Glomerular visceral epithelial cell (primary cell): Measurements from ENCODE around the gene HDAC9.
"Not testable (repeated sequence)": the region's sequence is repeated elsewhere in the genome, so short reads cannot be mapped to it uniquely, and the experiment has no call there.

Experiments used
- DNase-seq: peaks from one replicate; pipeline ENCODE4 v3.0.0-alpha.2; 2016; ENCODE audit errors: extremely low spot score

HDAC9 gene

DNA sequence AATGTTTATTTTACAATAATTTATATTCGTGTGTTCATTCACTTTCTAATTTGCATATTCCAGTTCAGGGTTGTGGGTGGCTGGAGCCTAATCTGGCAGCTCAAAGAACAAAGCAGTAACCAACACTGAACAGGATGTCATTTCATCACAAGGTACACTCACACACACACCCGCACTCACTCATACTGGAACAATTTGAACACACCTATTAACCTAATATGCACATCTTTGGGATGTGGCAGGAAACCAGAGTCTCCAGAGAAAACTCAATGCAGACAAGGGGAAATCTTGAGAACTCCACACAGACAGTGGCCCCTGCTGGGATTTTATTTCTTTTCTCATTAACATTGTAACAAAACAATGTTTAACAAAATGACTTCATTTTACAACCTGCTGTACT, 524.5 kb downstream of the HDAC9 start:
- DNase-seq = no peak

DNA sequence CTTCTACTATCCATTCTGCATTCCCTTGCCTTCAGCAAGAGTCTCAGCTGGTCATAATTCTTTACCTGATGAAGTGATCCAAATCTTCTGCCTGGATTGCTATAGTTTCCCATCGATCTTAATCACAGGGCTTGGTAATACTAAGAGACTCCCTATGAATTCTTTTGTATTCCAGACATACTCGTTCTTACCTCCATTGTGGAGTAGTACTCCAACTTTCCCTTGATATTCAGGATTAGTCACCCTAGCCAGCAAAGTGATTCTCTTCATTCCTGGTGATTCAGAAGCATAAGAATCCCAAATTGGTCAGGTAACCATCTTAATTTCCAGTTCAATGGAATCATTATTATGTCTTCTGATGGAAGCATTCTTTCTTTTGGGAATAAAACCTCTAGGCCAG, 525.2 kb downstream of the HDAC9 start:
- DNase-seq = peak; percentile 36

DNA sequence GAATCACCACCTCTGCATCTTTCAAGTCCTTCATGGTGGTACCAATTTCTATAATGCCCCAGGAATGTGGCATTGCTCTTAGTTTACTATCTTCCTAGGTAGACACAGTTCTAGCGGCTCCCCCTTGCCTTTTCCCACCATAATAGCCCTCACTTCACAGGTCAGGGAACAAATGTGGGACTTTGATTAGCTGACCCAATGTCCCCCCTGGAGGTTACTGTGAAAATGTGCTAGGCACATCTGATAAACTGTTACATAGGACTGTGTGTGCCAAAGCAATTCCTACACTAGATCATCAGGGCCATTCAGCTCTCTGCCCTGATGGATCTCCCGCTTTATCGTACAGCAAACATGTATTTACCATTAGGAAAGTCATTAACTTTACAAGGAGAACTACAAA, 527.9 kb downstream of the HDAC9 start:
- no peak for DNase-seq

DNA sequence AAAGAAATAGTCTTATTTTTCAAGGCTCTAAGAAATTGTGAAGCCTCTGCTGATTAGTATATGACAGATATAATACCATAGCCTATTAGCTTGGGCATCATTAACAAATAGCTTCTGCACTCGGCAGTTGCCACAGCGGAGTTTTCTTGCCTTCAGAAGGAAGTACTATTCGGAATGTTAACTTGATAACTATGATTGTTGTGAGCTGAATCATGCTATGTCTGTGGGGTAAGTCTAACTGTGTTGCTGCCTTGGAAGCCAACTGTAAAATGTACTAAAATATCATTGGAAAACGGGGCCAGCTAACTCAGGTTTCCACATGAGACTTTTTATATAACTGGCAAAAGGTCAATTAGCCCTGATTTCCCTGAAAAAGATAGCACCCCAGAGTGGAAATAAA, 528.7 kb downstream of the HDAC9 start:
- DNase-seq = peak; percentile 22

DNA sequence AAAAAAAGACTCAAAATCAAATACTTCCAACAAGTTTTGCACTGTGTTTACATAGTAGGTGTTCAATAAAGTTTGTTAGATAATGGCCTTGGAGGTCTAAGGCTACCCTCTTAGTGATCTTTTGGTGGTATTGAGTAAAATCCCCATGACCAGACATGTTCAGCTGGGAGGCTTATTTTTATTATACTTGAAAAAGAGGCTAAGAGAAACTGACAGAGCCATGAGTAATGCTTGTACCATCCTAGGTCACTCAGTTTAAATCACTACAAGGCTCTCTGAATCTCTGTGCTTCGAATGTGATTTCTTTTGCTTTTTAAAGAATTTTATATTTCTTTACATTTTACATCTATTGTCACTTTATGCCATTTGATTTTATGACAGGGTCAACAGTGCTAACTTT, 531.3 kb downstream of the HDAC9 start:
- DNase-seq = no peak

DNA sequence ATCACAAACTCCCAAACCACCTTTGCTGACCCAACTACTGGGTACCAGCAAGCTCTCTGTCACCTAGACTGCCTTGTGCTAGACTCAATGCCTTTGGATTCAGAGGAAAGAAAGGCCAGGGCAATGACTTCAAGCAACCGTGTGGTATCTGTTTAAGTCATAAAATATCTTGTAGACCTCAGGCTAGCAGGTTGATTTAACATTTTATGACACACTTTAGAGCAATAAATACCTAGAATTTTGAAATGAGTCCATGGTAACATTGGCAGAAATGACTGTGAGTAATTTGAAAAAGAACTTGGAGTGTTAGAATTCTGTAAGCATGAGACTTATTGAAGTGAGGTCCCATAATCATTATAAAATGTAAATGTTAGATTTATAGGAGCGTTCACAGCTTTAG, 534.7 kb downstream of the HDAC9 start:
- DNase-seq = no peak

DNA sequence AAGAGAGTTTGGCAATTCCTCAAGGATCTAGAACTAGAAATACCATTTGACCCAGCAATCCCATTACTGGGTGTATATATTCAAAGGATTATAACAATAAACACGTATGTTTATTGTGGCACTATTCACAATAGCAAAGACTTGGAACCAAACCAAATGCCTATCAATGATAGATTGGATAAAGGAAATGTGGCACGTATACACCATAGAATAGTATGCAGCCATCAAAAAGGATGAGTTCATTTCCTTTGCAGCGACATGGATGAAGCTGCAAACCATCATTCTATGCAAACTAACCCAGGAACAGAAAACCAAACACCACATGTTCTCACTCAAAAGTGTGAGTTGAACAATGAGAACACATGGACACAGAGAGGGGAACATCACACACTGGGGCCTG, 537.4 kb downstream of the HDAC9 start:
- not testable (repeated sequence) for DNase-seq

DNA sequence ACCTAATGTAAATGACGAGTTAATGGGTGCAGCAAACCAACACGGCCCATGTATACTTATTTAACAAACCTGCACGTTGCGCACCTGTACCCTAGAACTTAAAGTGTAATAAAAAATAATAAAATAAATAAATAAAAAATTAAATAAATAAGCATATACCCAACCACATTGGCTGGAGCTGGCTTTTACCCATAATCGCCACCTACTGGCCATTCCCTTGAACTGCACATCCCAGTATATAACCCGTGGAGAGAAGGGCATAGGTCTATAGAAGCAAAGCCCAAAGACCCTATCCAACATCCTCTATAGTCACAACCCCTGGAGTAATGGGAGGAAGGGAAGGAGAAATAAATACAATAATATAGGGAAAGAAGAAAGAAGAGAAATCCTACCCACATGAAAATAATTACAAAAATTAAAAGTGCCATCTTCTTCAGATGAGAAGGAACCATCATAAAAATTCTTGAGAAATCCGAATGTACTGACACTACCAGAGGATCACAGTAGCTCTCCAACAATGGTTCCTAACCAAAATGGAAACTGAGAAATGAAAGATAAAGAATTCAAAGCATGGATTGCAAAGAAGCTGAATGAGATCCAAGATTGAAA, 556.3 kb downstream of the HDAC9 start:
- DNase-seq = peak; percentile 27
